ENCODE measurements around the gene NCF4.

- no peak for TF ChIP-seq POLR2A (IDR thresholded peaks at IDR 0.05)
- TF ChIP-seq, protein P1, sequence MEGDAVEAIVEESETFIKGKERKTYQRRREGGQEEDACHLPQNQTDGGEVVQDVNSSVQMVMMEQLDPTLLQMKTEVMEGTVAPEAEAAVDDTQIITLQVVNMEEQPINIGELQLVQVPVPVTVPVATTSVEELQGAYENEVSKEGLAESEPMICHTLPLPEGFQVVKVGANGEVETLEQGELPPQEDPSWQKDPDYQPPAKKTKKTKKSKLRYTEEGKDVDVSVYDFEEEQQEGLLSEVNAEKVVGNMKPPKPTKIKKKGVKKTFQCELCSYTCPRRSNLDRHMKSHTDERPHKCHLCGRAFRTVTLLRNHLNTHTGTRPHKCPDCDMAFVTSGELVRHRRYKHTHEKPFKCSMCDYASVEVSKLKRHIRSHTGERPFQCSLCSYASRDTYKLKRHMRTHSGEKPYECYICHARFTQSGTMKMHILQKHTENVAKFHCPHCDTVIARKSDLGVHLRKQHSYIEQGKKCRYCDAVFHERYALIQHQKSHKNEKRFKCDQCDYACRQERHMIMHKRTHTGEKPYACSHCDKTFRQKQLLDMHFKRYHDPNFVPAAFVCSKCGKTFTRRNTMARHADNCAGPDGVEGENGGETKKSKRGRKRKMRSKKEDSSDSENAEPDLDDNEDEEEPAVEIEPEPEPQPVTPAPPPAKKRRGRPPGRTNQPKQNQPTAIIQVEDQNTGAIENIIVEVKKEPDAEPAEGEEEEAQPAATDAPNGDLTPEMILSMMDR (IDR thresholded peaks at IDR 0.05) = no peak
These were observed 32.5 kb downstream of the NCF4 start for GRCh38 chr22:36893262-36893661.
